ENCODE measurements around the gene AK4. TPM values are rescaled to one million over a fixed set of nuclear protein-coding genes. Genes with fewer than 3 reads are reported as not detected.
"Not testable (repeated sequence)": the region's sequence is repeated elsewhere in the genome, so short reads cannot be mapped to it uniquely, and the experiment has no call there.

Gene AK4
- polyA plus RNA-seq, 1 donor = 6.9 TPM

GRCh38 chr1:65150583-65151263, 2.7 kb downstream of the AK4 start:
- no peak for DNase-seq

DNA sequence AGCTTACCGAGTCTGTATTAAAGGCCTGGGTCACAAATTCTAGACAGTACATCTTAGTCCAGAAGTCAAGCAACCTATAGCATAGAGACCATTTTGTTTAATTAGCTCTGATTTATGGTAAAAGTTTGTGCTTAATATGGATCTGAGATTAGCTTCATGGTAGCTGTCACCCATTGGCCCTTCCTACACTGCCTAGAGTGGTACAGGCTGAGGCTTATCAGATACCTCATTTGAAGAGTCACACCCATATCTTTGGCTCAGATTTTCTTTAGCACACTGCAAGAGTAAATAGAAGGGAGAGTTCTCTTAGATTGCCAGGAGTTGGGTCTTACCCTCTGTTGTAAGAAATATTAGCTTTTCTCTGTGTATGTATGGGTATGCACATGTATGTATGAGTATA, 3.6 kb downstream of the AK4 start:
- DNase-seq = no peak

DNA sequence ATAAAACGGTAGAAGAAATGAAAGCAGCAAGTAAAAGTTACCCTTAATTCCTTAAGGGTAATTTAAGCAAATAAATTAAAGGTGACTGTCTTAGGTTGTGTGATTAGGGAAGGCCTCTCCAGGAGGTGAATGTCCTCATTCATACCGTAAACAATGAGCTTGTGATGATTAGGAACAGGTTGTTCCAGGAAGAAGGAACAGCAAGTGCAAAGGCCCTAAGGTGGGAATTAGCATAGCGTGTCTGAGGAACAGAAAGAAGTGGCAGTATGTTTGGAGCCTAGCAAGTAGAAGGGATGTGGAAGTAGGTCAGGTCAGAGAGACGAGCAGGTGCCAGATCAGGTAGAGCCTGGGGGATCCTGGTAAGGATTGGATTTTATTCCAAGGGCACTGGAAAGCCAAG, 5.6 kb downstream of the AK4 start:
- no peak for DNase-seq

DNA sequence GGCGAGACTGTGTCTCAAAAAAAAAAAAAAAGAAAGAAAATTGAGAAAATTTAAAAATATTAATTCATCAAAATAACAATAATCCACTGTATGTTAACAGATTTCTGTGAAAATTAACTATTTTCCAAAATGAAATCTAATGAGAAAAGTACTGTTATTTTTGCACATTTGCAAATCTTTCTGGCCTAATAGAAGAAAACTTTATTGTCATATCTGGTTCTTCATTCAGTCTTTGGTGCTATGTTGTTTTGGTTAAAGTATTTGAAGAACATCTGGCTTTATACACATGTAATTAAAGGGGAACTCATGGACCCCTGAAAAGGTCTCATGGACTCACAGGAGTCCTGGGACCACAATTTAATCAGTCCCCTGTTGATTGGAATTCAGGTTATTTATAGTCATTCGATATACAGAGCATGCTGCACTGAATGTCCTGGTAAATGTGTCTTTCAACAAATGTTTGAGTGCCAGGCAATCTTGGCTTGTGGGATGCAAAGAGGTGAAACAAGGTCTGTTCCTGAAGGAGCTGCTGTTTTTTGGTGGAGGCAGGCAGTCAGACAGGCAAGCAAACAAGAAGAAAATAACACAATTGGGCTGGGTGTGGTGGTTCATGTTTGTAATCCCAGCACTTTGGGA, 9.0 kb downstream of the AK4 start:
- DNase-seq = no peak

GRCh38 chr1:65157546-65157941, 9.5 kb downstream of the AK4 start:
- DNase-seq = no peak

- not testable (repeated sequence) for DNase-seq
Measured at GRCh38 chr1:65159291-65159688, 11.3 kb downstream of the AK4 start.

- DNase-seq = no peak
Measured at GRCh38 chr1:65159801-65160523, 12.0 kb downstream of the AK4 start.

DNA sequence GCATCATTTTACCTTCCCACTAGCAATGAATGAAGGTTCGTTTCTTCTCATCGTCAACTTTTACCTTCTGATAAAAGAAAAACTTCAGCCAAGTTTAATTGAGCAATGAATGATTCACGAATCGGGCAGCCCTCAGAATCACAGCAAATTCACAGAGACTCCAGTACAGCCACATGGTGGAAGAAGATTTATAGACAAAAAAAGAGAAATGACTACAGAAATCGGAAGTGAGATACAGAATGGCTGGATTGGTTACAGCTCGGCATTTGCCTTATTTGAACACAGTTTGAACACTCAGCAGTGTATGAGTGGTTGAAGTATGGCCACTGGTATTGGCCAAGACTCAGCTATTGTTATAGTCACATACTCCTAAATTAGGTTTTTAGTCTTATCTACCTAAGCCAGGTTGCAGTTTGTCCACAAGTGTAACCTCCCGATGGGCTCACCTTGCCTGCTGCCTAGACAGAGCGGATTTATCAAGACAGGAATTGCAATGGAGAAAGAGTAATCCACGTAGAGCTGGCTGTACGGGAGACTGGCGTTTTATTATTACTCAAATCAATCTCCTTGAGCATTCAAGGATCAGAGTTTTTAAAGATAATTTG, 15.3 kb downstream of the AK4 start:
- no peak for DNase-seq

DNA sequence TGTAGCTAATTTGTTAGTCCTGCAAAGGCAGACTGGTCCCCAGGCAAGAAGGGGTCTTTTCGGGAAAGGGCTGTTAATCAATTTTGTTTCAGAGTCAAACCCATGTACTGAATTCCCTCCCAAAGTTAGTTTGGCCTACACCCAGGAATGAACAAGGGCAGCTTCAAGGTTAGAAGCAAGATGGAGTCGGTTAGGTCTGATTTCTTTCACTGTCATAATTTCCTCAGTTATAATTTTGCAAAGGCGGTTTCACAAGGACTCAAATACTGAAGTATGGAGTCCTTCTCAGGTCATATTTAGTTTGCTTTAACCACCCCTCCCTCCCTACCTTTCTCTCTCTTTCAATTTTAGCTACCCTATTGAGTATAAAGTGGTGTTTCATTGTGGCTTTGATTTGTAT, 16.1 kb downstream of the AK4 start:
- not testable (repeated sequence) for DNase-seq

GRCh38 chr1:65164633-65165032, 16.6 kb downstream of the AK4 start:
- no peak for DNase-seq

DNA sequence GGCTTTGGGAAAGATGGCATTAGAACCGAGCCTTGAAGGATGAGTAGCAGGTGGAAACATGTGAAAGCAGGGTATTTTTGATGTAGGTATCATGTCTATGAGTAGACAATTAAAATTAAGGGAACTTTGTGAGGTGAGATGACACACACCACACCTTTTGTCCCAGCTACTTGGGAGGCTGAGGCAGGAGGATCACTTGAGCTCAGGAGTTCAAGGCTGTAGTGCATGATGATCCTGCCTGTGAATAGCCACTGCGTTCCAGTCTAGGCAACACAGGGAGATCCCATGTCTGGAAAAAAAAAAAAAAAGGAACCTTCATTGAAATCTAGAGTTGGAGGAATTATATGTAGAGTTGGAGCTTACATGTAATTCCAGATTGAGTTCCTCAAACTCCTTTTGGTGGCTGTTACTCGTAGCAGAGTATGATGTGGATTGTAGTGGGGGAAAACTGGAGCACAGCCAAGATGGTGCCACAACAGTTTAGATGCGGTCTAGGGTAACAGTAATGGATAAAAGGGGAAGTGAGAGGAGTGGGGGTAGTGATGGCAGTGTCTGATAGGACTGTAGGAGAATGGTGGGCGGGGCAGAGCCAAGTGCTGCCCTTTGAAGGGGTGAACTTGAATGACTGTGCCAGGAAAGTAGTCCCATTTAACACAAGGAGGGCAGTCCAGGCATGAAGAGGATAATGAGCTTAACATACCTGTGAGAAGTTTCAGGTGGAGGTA, 17.4 kb downstream of the AK4 start:
- no peak for DNase-seq

- DNase-seq = no peak
Measured at GRCh38 chr1:65166572-65167305, 18.7 kb downstream of the AK4 start.

GRCh38 chr1:65167586-65168242, 19.7 kb downstream of the AK4 start:
- DNase-seq = no peak

GRCh38 chr1:65168867-65169266, 20.9 kb downstream of the AK4 start:
- DNase-seq = no peak

- peak; percentile 75 for DNase-seq
Measured at GRCh38 chr1:65170511-65171142, 22.6 kb downstream of the AK4 start.

DNA sequence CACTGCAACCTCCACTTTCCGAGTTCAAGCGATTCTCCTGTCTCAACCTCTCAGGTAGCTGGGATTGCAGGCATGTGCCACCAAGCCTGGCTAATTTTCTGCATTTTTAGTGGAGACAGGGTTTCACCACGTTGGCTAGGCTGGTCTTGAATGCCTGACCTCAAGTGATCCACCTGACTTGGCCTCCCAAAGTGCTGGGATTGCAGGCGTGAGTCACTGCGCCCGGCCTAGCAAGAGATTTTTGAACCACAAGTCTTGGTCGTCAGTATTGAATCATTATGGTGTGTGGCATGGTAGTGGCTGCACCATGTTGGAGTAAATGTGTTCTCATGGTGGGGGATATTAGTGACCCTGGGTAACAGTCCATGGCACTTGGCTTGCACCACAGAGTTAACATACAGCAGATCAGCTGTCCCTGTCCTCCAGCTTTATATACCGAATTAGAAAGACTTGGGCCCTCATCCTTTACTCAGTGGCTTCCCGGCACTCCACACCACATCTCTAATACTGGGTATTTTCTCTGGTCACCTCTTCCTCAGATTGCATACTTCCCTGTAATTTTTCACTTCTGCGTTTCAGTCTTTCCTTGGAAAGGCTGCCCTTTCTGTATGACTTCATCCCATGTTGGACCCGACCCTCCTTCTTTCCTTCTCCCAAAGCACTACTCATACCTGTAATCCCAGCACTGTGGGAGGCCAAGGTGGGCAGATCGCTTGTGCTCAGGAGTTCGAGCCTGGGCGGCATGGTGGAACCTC, 25.1 kb downstream of the AK4 start:
- no peak for DNase-seq

GRCh38 chr1:65174585-65174984, 26.6 kb downstream of the AK4 start:
- DNase-seq = no peak

- peak; percentile 76 for DNase-seq
Measured at GRCh38 chr1:65175171-65176055, 27.4 kb downstream of the AK4 start.

GRCh38 chr1:65176056-65176450, 28.1 kb downstream of the AK4 start:
- DNase-seq = peak; percentile 40

Measured in hindlimb muscle (tissue), 1 donor.